ENCODE measurements around the gene SYCP3.
A peak's percentile ranks its signal among the peaks of the same experiment; 100 is the strongest.

SYCP3 gene

GRCh38 chr12:101773650-101774162 is 34.4 kb upstream of the SYCP3 start:
- DNase-seq (ENCODE audit: extremely low read depth, low read depth), result peak; percentile 45
- H3K4me3 ChIP-seq (replicated peaks; ENCODE audit: low read depth, low read length), result no peak overlapping the region
- TF ChIP-seq CTCF (IDR thresholded peaks at IDR 0.05; ENCODE audit: low read depth, low read length, missing control alignments), result peak; percentile 86

GRCh38 chr12:101772012-101772775 is 32.9 kb upstream of the SYCP3 start:
- no peak for DNase-seq (ENCODE audit: extremely low read depth, low read depth)
- no peak for TF ChIP-seq CTCF (IDR thresholded peaks at IDR 0.05; ENCODE audit: low read depth, low read length, missing control alignments)
- H3K4me3 ChIP-seq (replicated peaks; ENCODE audit: low read depth, low read length), result no peak overlapping the region

DNA sequence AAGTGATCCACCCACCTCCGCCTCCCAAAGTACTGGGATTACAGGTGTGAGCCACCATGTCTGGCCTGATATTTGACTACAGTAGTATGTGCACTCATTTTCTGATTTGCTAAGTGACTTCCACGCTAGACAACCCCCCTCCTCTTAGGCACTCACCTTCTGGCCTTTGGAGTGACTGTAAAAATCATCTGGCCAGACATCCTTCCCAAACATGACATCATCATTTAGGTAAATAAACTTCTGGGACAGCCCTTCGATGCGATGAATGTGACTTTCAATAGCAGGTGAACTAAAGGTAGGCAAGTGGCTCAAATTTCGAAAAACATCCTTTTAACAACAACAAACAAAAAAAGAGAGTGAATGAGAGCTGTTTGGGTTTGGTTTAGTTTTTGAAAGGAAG is 30.6 kb upstream of the SYCP3 start:
- no peak overlapping the region for H3K4me3 ChIP-seq (replicated peaks; ENCODE audit: low read depth, low read length)
- DNase-seq (ENCODE audit: extremely low read depth, low read depth), result no peak
- no peak for TF ChIP-seq CTCF (IDR thresholded peaks at IDR 0.05; ENCODE audit: low read depth, low read length, missing control alignments)

GRCh38 chr12:101768781-101769180 is 29.5 kb upstream of the SYCP3 start:
- no peak for DNase-seq (ENCODE audit: extremely low read depth, low read depth)
- no peak overlapping the region for H3K4me3 ChIP-seq (replicated peaks; ENCODE audit: low read depth, low read length)
- TF ChIP-seq CTCF (IDR thresholded peaks at IDR 0.05; ENCODE audit: low read depth, low read length, missing control alignments), result no peak

- TF ChIP-seq CTCF (IDR thresholded peaks at IDR 0.05; ENCODE audit: low read depth, low read length, missing control alignments), result no peak
- no peak overlapping the region for H3K4me3 ChIP-seq (replicated peaks; ENCODE audit: low read depth, low read length)
- DNase-seq (ENCODE audit: extremely low read depth, low read depth), result no peak
These were observed 28.3 kb upstream of the SYCP3 start for GRCh38 chr12:101767537-101767936.

GRCh38 chr12:101764051-101764792 is 25.0 kb upstream of the SYCP3 start:
- no peak for TF ChIP-seq CTCF (IDR thresholded peaks at IDR 0.05; ENCODE audit: low read depth, low read length, missing control alignments)
- DNase-seq (ENCODE audit: extremely low read depth, low read depth), result no peak
- no peak overlapping the region for H3K4me3 ChIP-seq (replicated peaks; ENCODE audit: low read depth, low read length)
